HTERT RPE-1 (cell line): Measurements from ENCODE around the gene PTPRE.

Experiments
- in situ Hi-C: fragments of 300-500 bp; cut with MboI; formaldehyde crosslinking; loops from 4 replicates; pipeline ENCODE4 v1.14.3; 2020; ENCODE audit warnings: low sequenced_read_pairs

Gene PTPRE

GRCh38 chr10:128014236-128014635 lies 107.3 kb downstream of the PTPRE start:
- in situ Hi-C loops: loop anchor here (25.0 kb wide), 1 partner anchor 127 kb away; the partner anchor contains the start of gene CLRN3

DNA sequence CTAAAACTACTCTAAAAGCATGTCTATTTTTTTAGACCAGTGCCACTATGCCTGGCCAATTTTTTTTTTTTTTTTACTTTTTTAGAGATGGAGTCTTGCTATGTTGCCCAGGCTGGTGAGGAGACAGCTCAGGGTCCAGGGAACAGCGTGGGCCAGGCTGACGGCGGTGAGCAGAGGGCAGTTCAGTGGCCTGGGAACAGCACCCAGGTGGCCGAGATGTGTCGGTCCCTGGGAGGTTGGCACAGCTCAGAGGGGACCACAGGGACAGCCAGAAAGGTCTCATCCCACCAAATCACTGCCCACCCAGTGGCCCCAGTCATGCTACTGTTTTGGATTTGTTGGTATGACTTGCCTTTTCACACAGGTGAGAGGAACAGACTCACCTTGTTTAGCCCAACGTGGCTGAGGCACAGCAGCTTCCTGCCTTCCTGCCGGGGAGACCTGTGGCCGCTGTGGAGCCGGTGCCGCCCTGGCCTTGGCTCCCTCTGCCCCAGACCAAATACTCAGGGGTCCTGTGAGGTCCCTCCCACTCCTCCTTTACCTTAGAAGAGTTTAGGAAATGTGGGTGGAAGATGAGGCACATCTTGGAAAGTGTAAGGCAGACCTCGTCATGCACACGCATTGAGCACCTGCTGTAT lies 109.6 kb downstream of the PTPRE start:
- in situ Hi-C loops: loop anchor here (25.0 kb wide), 1 partner anchor 129 kb away; the partner anchor contains the start of gene CLRN3

- in situ Hi-C loops: loop anchor here (25.0 kb wide), 1 partner anchor 131 kb away; the partner anchor contains the start of gene CLRN3
These were observed 110.9 kb downstream of the PTPRE start for GRCh38 chr10:128017822-128018221.

- in situ Hi-C loops: loop anchor here (25.0 kb wide), 1 partner anchor 131 kb away; the partner anchor contains the start of gene CLRN3
These were observed 111.3 kb downstream of the PTPRE start for GRCh38 chr10:128018236-128018635.

GRCh38 chr10:128018691-128019090 lies 111.8 kb downstream of the PTPRE start:
- in situ Hi-C loops: loop anchor here (25.0 kb wide), 1 partner anchor 131 kb away; the partner anchor contains the start of gene CLRN3

DNA sequence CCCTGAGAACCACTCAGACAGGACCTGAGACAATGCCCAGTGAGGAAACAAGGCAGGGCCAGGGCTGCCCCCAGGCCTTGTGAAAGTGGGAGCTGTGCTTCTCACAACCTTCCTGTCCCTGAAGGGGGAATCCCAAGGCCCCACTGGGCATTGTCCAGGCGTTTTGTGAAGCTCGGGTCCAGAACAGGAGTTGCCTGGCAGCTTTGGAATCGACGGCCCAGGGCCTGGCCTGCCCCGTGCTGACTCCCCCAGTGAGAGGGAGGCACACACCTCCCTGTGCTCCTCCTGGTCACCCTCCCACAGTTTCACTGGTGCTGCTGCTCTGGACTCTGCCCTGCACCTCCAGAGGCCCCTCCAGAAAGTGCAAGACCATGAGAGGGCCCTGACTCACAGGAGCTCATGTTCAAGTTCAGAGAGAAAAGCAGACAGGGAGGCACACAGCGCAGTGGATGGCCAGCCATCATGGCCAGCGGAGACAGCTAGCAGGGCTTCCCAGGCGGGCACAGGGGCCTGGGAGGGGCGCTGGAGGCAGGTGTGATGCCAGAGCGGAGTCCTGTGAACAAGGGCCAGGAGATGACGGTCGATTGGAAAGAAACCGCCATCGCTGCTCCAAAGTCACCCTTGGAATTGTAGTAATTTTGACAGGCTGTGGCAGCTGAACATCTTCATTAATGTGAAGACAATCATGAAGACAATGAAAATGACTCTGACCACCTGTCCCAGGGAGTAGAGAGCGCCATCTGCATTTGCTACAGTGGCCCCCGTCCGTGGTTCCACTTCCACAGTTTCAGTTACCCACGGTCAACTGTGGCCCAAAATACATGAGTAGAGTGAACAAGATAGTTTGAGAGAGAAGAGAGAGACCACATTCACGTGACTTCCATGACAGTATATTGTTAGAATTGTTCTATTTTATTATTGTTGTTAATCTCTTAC lies 115.6 kb downstream of the PTPRE start:
- in situ Hi-C loops: loop anchor here (25.0 kb wide), 1 partner anchor 135 kb away; the partner anchor contains the start of gene CLRN3

- in situ Hi-C loops: loop anchor here (25.0 kb wide), 1 partner anchor 137 kb away; the partner anchor contains the start of gene CLRN3
These were observed 117.5 kb downstream of the PTPRE start for GRCh38 chr10:128024426-128024825.

DNA sequence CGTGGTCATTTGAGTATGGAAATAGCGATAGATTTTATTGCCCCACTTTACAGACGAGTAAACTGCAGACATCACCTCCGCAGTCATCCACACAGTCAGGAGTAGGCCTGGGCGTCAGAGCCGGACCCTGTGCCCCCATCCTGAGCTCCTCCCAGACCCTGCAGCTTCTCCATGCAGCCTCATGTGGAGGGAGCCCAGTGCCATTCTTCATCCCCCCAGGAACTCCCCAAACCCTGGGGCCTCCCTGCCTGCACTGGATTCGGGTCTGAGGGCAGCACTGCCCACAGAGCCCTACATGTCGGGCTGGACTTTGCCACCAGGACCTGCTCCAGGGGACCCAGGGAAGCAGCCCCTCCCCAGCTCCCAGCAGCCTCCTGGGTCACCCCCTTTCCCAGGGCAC lies 118.5 kb downstream of the PTPRE start:
- in situ Hi-C loops: no loop called here

GRCh38 chr10:128025951-128026350 lies 119.0 kb downstream of the PTPRE start:
- in situ Hi-C loops: no loop called here

- in situ Hi-C loops: no loop called here
These were observed 119.9 kb downstream of the PTPRE start for GRCh38 chr10:128026615-128027300.

DNA sequence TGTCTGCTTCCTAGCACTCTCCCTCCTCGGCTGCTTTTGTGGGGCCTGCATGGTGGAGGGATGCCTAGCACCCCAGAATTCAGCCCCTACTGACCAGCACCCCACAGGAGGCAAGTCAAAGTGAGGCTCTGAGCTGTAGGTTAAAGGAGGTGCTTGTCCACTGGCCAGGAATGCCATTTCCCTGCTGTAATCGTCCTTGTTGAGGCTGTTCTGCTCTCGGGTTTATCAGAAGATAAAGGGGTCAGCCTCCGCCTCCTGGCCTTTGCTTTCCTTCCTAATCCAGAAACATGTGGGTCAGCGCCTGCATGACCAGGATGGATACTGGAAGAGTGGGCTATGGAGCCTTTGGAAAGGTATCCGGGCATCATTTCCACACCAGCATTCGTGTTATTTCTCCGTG lies 120.4 kb downstream of the PTPRE start:
- in situ Hi-C loops: no loop called here

- in situ Hi-C loops: no loop called here
These were observed 121.1 kb downstream of the PTPRE start for GRCh38 chr10:128027822-128028507.

GRCh38 chr10:128028508-128029289 lies 121.8 kb downstream of the PTPRE start:
- in situ Hi-C loops: no loop called here

DNA sequence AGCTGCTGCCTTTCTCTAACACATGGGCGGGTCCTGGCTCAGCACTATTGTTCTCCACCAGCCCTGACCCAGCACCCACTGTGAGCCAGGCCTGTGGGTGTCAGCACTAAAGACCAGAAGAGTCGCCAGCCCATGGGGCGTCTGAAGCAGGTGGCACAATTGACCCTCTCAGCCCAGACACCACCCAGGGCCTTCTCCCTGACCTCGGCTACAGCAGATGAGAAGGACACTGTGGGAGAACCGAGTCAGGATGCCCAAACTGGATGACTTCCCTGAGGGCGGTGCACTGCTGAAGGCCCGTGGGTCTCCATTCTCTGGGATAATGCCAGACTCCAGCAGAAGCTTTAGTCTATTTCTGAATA lies 122.4 kb downstream of the PTPRE start:
- in situ Hi-C loops: no loop called here

GRCh38 chr10:128029731-128030369 lies 122.9 kb downstream of the PTPRE start:
- in situ Hi-C loops: no loop called here

GRCh38 chr10:128030498-128031072 lies 123.7 kb downstream of the PTPRE start:
- in situ Hi-C loops: no loop called here

DNA sequence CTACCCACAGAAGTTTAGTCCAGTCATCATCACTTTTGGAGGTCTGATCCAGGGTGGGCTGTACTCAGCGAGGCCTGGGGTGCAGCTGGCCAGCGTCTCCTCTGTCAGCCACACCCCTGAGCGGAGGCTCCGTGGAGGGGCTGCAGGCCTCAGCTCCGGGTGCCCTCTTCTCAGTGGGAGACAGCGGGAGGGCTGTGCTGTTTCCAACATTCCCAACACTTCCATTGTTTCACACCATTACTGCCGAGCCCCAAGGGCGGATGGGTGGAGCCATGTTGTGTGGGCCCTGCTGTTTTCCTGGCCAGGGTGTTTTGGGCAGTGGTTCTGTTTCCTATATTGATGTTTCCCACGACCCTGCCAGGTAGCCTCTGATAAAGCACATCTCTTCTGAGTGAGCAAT lies 124.3 kb downstream of the PTPRE start:
- in situ Hi-C loops: no loop called here

DNA sequence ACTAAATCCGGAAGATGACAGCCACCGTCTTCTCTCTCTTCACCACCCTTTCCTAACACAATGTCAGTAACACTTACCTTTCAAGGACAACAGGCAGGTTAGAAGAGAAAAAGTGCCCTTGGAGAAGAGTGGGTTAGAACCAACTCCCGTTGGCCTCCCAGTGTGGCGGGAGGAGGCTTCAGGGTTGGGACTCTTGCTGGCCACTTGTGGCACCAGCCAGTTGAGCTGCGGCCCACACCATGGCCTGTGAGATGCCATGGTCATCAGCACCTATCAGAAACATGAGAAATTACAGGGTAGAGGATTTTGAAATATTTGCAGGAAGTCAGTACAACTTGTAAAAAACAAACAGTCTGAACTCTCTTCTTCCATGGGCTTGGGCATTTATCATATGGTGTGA lies 125.6 kb downstream of the PTPRE start:
- in situ Hi-C loops: no loop called here

DNA sequence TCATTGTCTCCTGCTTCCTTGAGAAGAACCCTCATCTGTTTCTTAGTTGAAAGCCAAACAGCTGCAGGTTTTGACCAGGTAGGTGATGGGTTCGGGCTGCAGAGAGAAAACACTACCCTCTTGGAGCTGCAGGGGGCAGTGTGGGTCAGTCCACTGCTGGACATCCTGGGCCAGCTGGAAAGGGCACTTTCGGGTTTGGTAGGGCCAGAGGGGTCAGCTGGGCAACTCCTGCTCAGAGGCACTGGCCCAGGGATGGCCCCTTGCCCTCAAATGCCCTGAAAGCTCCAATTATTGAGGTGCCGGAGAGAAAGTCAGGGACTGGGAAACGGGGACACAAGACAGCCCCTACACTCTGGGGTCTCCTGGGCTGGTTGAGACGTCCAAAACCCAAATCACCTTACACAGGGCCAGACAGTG lies 128.7 kb downstream of the PTPRE start:
- in situ Hi-C loops: no loop called here
